Measurements from ENCODE around the gene KANSL1L.

The KANSL1L gene

GRCh38 chr2:210046851-210047500, 124.2 kb downstream of the KANSL1L start:
- H3K9me2 ChIP-seq (ENCODE audit: low read depth, low read length), result no peaks in the 10 kb centered on the region
- H3K9ac ChIP-seq (ENCODE audit: low read length), result no peak overlapping the region
- TF ChIP-seq CTCF (IDR thresholded peaks at IDR 0.05; ENCODE audit: low read length) (no peak), EZH2 (IDR thresholded peaks at IDR 0.05; ENCODE audit: borderline replicate concordance, low read length) (no peak)

GRCh38 chr2:210038078-210038477, 133.1 kb downstream of the KANSL1L start:
- Histone ChIP-seq H3K27me3 (ENCODE audit: insufficient read depth, low read length) (no peaks in the 10 kb centered on the region), H3K36me3 (ENCODE audit: insufficient read depth, low read length) (peaks cover 6% of the 10 kb centered on the region; the same call in 1 of the 2 replicates), H3K27ac (ENCODE audit: low read depth, low read length, poor library complexity, severe bottlenecking) (no peak overlapping the region), H3K4me2 (ENCODE audit: low read length) (no peak overlapping the region), H3K9me3 (ENCODE audit: low read length) (no peaks in the 10 kb centered on the region), H3K9me2 (ENCODE audit: low read depth, low read length) (no peaks in the 10 kb centered on the region), H4K20me1 (ENCODE audit: insufficient read depth, low read length) (no peaks in the 10 kb centered on the region), H2AFZ (ENCODE audit: low read length) (no peak overlapping the region), H3K79me2 (ENCODE audit: insufficient read depth, low read length) (no peaks in the 10 kb centered on the region), H3K4me1 (ENCODE audit: insufficient read depth, low read length, severe bottlenecking) (no peaks in the 10 kb centered on the region), H3K4me3 (ENCODE audit: low read depth, low read length, poor library complexity, severe bottlenecking) (no peak overlapping the region), H3F3A (ENCODE audit: insufficient read depth, low read length) (no peaks in the 10 kb centered on the region), H3K9ac (ENCODE audit: low read length) (no peak overlapping the region)
- no peak for TF ChIP-seq EZH2 (IDR thresholded peaks at IDR 0.05; ENCODE audit: borderline replicate concordance, low read length)

More at GRCh38 chr2:210046851-210047500, 124.2 kb downstream of the KANSL1L start:
- 0 out of 2 replicates have a peak, but pooled peaks cover 3% of the 10 kb centered on the region for H3K79me2 ChIP-seq (ENCODE audit: insufficient read depth, low read length)
- H4K20me1 ChIP-seq (ENCODE audit: insufficient read depth, low read length), result no peaks in the 10 kb centered on the region
- peaks cover 3% of the 10 kb centered on the region; the same call in 1 of the 2 replicates for H3K36me3 ChIP-seq (ENCODE audit: insufficient read depth, low read length)
- no peak overlapping the region for H3K4me3 ChIP-seq (ENCODE audit: low read depth, low read length, poor library complexity, severe bottlenecking)
- H3K9me3 ChIP-seq (ENCODE audit: low read length), result peaks cover 5% of the 10 kb centered on the region; the same call in 1 of the 2 replicates
- no peaks in the 10 kb centered on the region for H3K27me3 ChIP-seq (ENCODE audit: insufficient read depth, low read length)
- H3K4me1 ChIP-seq (ENCODE audit: insufficient read depth, low read length, severe bottlenecking), result no peaks in the 10 kb centered on the region
- H2AFZ ChIP-seq (ENCODE audit: low read length), result no peak overlapping the region
- H3K27ac ChIP-seq (ENCODE audit: low read depth, low read length, poor library complexity, severe bottlenecking), result no peak overlapping the region
- no peaks in the 10 kb centered on the region for H3F3A ChIP-seq (ENCODE audit: insufficient read depth, low read length)
- H3K4me2 ChIP-seq (ENCODE audit: low read length), result no peak overlapping the region

GRCh38 chr2:210035679-210036078, 135.5 kb downstream of the KANSL1L start:
- Histone ChIP-seq H3K4me2 (ENCODE audit: low read length) (no peak overlapping the region), H3K9me3 (ENCODE audit: low read length) (no peaks in the 10 kb centered on the region), H3K4me3 (ENCODE audit: low read depth, low read length, poor library complexity, severe bottlenecking) (no peak overlapping the region), H3K79me2 (ENCODE audit: insufficient read depth, low read length) (no peaks in the 10 kb centered on the region), H3K9ac (ENCODE audit: low read length) (no peak overlapping the region), H3K9me2 (ENCODE audit: low read depth, low read length) (no peaks in the 10 kb centered on the region), H3K36me3 (ENCODE audit: insufficient read depth, low read length) (peaks cover 6% of the 10 kb centered on the region; the same call in 1 of the 2 replicates), H2AFZ (ENCODE audit: low read length) (no peak overlapping the region), H4K20me1 (ENCODE audit: insufficient read depth, low read length) (no peaks in the 10 kb centered on the region), H3K27ac (ENCODE audit: low read depth, low read length, poor library complexity, severe bottlenecking) (no peak overlapping the region), H3F3A (ENCODE audit: insufficient read depth, low read length) (no peaks in the 10 kb centered on the region), H3K27me3 (ENCODE audit: insufficient read depth, low read length) (no peaks in the 10 kb centered on the region), H3K4me1 (ENCODE audit: insufficient read depth, low read length, severe bottlenecking) (no peaks in the 10 kb centered on the region)
- TF ChIP-seq EZH2 (IDR thresholded peaks at IDR 0.05; ENCODE audit: borderline replicate concordance, low read length), result no peak
- no peak for TF ChIP-seq CTCF (IDR thresholded peaks at IDR 0.05; ENCODE audit: low read length)

Data from OCI-LY1 (cell line).